Upper lobe of left lung (tissue), 4 donors: ENCODE data around the gene AMDHD1.

Experiments
- CTCF ChIP-seq, 6 experiments: fragments of 450-650 bp in 4 of 6; fragments of 200-600 bp in 2 of 6; sonication (generic) in 2 of 6; IDR thresholded peaks; one replicate each; pipeline ENCODE4 v1.5.1; 2016 to 2019; ENCODE audit warnings: antibody characterized with exemption in 6 of 6
- POLR2AphosphoS5 ChIP-seq, 2 donors: sonication (generic); formaldehyde crosslinking; IDR thresholded peaks; one replicate each; pipeline ENCODE4 v1.5.1; 2017; ENCODE audit warnings: antibody characterized with exemption in 2 of 2

GRCh38 chr12:95953000-95953399 is 9.9 kb downstream of the AMDHD1 start:
- no peak for TF ChIP-seq CTCF (IDR thresholded peaks at IDR 0.05)
- no peak for TF ChIP-seq POLR2AphosphoS5 (IDR thresholded peaks at IDR 0.05)
